Esophagus muscularis mucosa (tissue), 4 donors: ENCODE measurements around the gene ALG6. TPM values are rescaled to one million over a fixed set of nuclear protein-coding genes. Genes with fewer than 3 reads are reported as not detected.

Experiments
- DNase-seq: peaks from one replicate; pipeline ENCODE4 v3.0.0-alpha.2; 2017; ENCODE audit errors: extremely low spot score
- H3K27ac ChIP-seq, 4 donors: fragments of 200-600 bp; sonication (generic); replicated peaks in 1 of 4; 1 replicate in 3 of 4; 2 replicates in 1 of 4; pipeline ENCODE4 v1.5.1; 2016 to 2019; ENCODE audit warnings: mild to moderate bottlenecking in 1 of 4
- H3K27me3 ChIP-seq, 4 donors: fragments of 200-600 bp; sonication (generic); one replicate each; pipeline versions ENCODE4 v1.5.1 to v1.6.0; 2016 to 2019
- H3K36me3 ChIP-seq, 4 donors: fragments of 200-600 bp; sonication (generic); one replicate each; pipeline ENCODE4 v1.5.1; 2016 to 2019
- H3K4me1 ChIP-seq, 4 donors: fragments of 200-600 bp; sonication (generic); one replicate each; pipeline ENCODE4 v1.5.1; 2016 to 2019
- H3K4me3 ChIP-seq, 4 donors: fragments of 200-600 bp; sonication (generic); 1 replicate in 2 of 4; 2 replicates in 2 of 4; pipeline ENCODE4 v1.5.1; 2016 to 2019; ENCODE audit warnings: mild to moderate bottlenecking in 4 of 4, moderate library complexity in 1 of 4
- H3K9me3 ChIP-seq, 4 donors: fragments of 200-600 bp; sonication (generic); 1 replicate in 3 of 4; 2 replicates in 1 of 4; pipeline ENCODE4 v1.5.1; 2016 to 2019
- CTCF ChIP-seq, 3 experiments: fragments of 200-600 bp in 2 of 3; fragments of 450-650 bp in 1 of 3; sonication (generic) in 2 of 3; IDR thresholded peaks; one replicate each; pipeline ENCODE4 v1.5.1; 2017 to 2019; ENCODE audit warnings: antibody characterized with exemption in 3 of 3, mild to moderate bottlenecking in 2 of 3, moderate library complexity in 1 of 3
- EP300 ChIP-seq: sonication (generic); formaldehyde crosslinking; IDR thresholded peaks from one replicate; pipeline ENCODE4 v1.6.1; 2017; ENCODE audit warnings: antibody characterized with exemption
- POLR2A ChIP-seq: fragments of 450-650 bp; IDR thresholded peaks from one replicate; pipeline ENCODE4 v1.6.1; 2017; ENCODE audit warnings: antibody characterized with exemption, moderate library complexity, mild to moderate bottlenecking, low read depth
- POLR2AphosphoS5 ChIP-seq, 2 donors: sonication (generic); formaldehyde crosslinking; IDR thresholded peaks; one replicate each; pipeline ENCODE4 v1.6.1; 2017; ENCODE audit warnings: antibody characterized with exemption in 2 of 2
- WGBS: methylation state at CpG from one replicate; pipeline ENCODE4 v1.1.5; 2018; 5-methylcytosine and 5-hydroxymethylcytosine counted together
- intact Hi-C: fragments of 100-400 bp; cut with DNase I; formaldehyde crosslinking; loops from one replicate; pipeline ENCODE4 v1.15.1; 2023
- total RNA-seq, 4 donors: library from RNA; depleted of rRNA; stranded (reverse); fragments of >200 nt; gene quantifications; one replicate each; pipeline versions ENCODE4 v1.1.0 to v1.2.1, GENCODE V29; 2016

ALG6 gene
- total RNA-seq, 4 donors from 2014 or later = 3.6 to 10.7 (median 4.9) TPM

GRCh38 chr1:63429281-63429680 lies 61.9 kb downstream of the ALG6 start:
- Histone ChIP-seq H3K9me3 (peaks cover 0 to 20% (median 0%) of the 10 kb centered on the region in 4 donors), H3K27me3 (no peaks in the 10 kb centered on the region), H3K36me3 (peaks cover 0 to 25% (median 12%) of the 10 kb centered on the region in 4 donors), H3K4me3 (no peak overlapping the region), H3K27ac (no peak overlapping the region), H3K4me1 (no peaks in the 10 kb centered on the region)
- DNase-seq = no peak
- intact Hi-C loops = no loop called here
- TF ChIP-seq POLR2A (no peak), EP300 (no peak), CTCF (IDR thresholded peaks at IDR 0.05) (no peak), POLR2AphosphoS5 (IDR thresholded peaks at IDR 0.05) (no peak)

- WGBS = 66% methylated on average over 4 of the region's 4 CpGs
Measured at GRCh38 chr1:63435161-63435560, 67.7 kb downstream of the ALG6 start.

GRCh38 chr1:63442141-63442475 lies 74.7 kb downstream of the ALG6 start:
- intact Hi-C loops = loop anchor here (10.0 kb wide), 1 partner anchor 127 kb away; no protein-coding TSS in a partner anchor
- no peaks in the 10 kb centered on the region for H3K9me3 ChIP-seq
- DNase-seq = no peak
- H3K27me3 ChIP-seq = no peaks in the 10 kb centered on the region
- no peaks in the 10 kb centered on the region for H3K4me1 ChIP-seq
- TF ChIP-seq POLR2AphosphoS5 (IDR thresholded peaks at IDR 0.05) = no peak
- no peak for TF ChIP-seq CTCF (IDR thresholded peaks at IDR 0.05)
- TF ChIP-seq POLR2A = no peak
- TF ChIP-seq EP300 = no peak
- no peak overlapping the region for H3K4me3 ChIP-seq
- no peak overlapping the region for H3K27ac ChIP-seq
- no peaks in the 10 kb centered on the region for H3K36me3 ChIP-seq

More at GRCh38 chr1:63435161-63435560, 67.7 kb downstream of the ALG6 start:
- no peak for DNase-seq
- intact Hi-C loops = no loop called here
- no peaks in the 10 kb centered on the region for H3K4me1 ChIP-seq
- H3K27me3 ChIP-seq = no peaks in the 10 kb centered on the region
- peaks cover 0 to 14% (median 0%) of the 10 kb centered on the region in 4 donors for H3K9me3 ChIP-seq
- peaks cover 0 to 8% (median 0%) of the 10 kb centered on the region in 4 donors for H3K36me3 ChIP-seq
- H3K4me3 ChIP-seq = no peak overlapping the region
- no peak overlapping the region for H3K27ac ChIP-seq
- TF ChIP-seq EP300 (no peak), CTCF (IDR thresholded peaks at IDR 0.05) (no peak), POLR2AphosphoS5 (IDR thresholded peaks at IDR 0.05) (no peak), POLR2A (no peak)

- Histone ChIP-seq H3K4me3 (no peak overlapping the region), H3K27me3 (no peaks in the 10 kb centered on the region), H3K36me3 (no peaks in the 10 kb centered on the region), H3K9me3 (no peaks in the 10 kb centered on the region), H3K4me1 (peaks cover 0 to 9% (median 0%) of the 10 kb centered on the region in 4 donors), H3K27ac (no peak overlapping the region)
- no peak for DNase-seq
- TF ChIP-seq EP300 = no peak
- TF ChIP-seq POLR2A = no peak
- no peak for TF ChIP-seq POLR2AphosphoS5 (IDR thresholded peaks at IDR 0.05)
- no peak for TF ChIP-seq CTCF (IDR thresholded peaks at IDR 0.05)
- 87% methylated on average over 3 of the region's 3 CpGs for WGBS
- intact Hi-C loops = loop anchor here (10.0 kb wide), 1 partner anchor 134 kb away; no protein-coding TSS in a partner anchor
Measured at GRCh38 chr1:63448731-63449246, 81.4 kb downstream of the ALG6 start.

- Histone ChIP-seq H3K27ac (no peak overlapping the region), H3K9me3 (no peaks in the 10 kb centered on the region), H3K4me3 (no peak overlapping the region), H3K36me3 (no peaks in the 10 kb centered on the region), H3K4me1 (peaks cover 0 to 9% (median 0%) of the 10 kb centered on the region in 4 donors), H3K27me3 (no peaks in the 10 kb centered on the region)
- intact Hi-C loops = no loop called here
- WGBS = 61% methylated on average over 1 of the region's 1 CpG
- no peak for TF ChIP-seq CTCF (IDR thresholded peaks at IDR 0.05)
- TF ChIP-seq POLR2A = no peak
- TF ChIP-seq EP300 = no peak
- TF ChIP-seq POLR2AphosphoS5 (IDR thresholded peaks at IDR 0.05) = no peak
- DNase-seq = no peak
Measured at GRCh38 chr1:63450416-63450815, 83.0 kb downstream of the ALG6 start.
